HG02588 (cell line): ENCODE data around the gene NMRK2.

Source experiments
- ATAC-seq: cut with Tn5 transposase; IDR thresholded peaks from one replicate; pipeline ENCODE4 v1.9.1; 2021; ENCODE audit warnings: mild to moderate bottlenecking, moderate library complexity; ENCODE audit not compliant: unreplicated experiment

The NMRK2 gene

GRCh38 chr19:3981373-3981735, 48.5 kb downstream of the NMRK2 start:
- ATAC-seq = no peak

- ATAC-seq = no peak
Measured at GRCh38 chr19:3981736-3982681, 49.1 kb downstream of the NMRK2 start.

GRCh38 chr19:3982701-3983541, 50.1 kb downstream of the NMRK2 start:
- no peak for ATAC-seq

- ATAC-seq = no peak
Measured at GRCh38 chr19:3983542-3983914, 50.7 kb downstream of the NMRK2 start.

GRCh38 chr19:3983936-3984583, 51.2 kb downstream of the NMRK2 start:
- ATAC-seq = no peak

- ATAC-seq = no peak
Measured at GRCh38 chr19:3984584-3984907, 51.7 kb downstream of the NMRK2 start.

GRCh38 chr19:3984908-3985642, 52.2 kb downstream of the NMRK2 start, which contains the start of gene EEF2:
TSS of gene EEF2 (minus strand) at chr19:3985463. CDS start at chr19:3985380, 83 bp downstream.
- ATAC-seq = peak; percentile 44

GRCh38 chr19:3985643-3986259, 52.9 kb downstream of the NMRK2 start:
- ATAC-seq = no peak

- ATAC-seq = no peak
Measured at GRCh38 chr19:3986260-3987041, 53.6 kb downstream of the NMRK2 start.

- no peak for ATAC-seq
Measured at GRCh38 chr19:3987619-3988371, 54.9 kb downstream of the NMRK2 start.

GRCh38 chr19:3990815-3991117, 57.9 kb downstream of the NMRK2 start:
- ATAC-seq = no peak
